ENCODE data around the gene SECTM1.

GRCh38 chr17:82294064-82294773 is 39.3 kb downstream of the SECTM1 start:
- TF ChIP-seq POLR2A (IDR thresholded peaks at IDR 0.05; ENCODE audit: low read length) (no peak; the same call in 1 of the 2 replicates), ELK1 (IDR thresholded peaks at IDR 0.05; ENCODE audit: low read depth, low read length) (no peak)
